ENCODE measurements around the gene ZBTB44.

ZBTB44 gene

GRCh38 chr11:130209128-130209932 lies 105.4 kb downstream of the ZBTB44 start:
- Histone ChIP-seq H3K9me3 (ENCODE audit: control insufficient read depth, low read length) (no peaks in the 10 kb centered on the region), H3K9ac (ENCODE audit: low read length) (no peak overlapping the region), H3K4me1 (ENCODE audit: control insufficient read depth, insufficient read depth, low read length) (peaks cover 5% of the 10 kb centered on the region), H3K4me3 (ENCODE audit: low read length) (no peak overlapping the region), H3K36me3 (ENCODE audit: control insufficient read depth, insufficient read depth, low read length) (no peaks in the 10 kb centered on the region), H3K27me3 (ENCODE audit: control insufficient read depth, insufficient read depth, low read length) (no peaks in the 10 kb centered on the region)

GRCh38 chr11:130208241-130209127 lies 106.2 kb downstream of the ZBTB44 start:
- no peaks in the 10 kb centered on the region for H3K36me3 ChIP-seq (ENCODE audit: control insufficient read depth, insufficient read depth, low read length)
- no peaks in the 10 kb centered on the region for H3K27me3 ChIP-seq (ENCODE audit: control insufficient read depth, insufficient read depth, low read length)
- peaks cover 4% of the 10 kb centered on the region for H3K4me1 ChIP-seq (ENCODE audit: control insufficient read depth, insufficient read depth, low read length)
- H3K4me3 ChIP-seq (ENCODE audit: low read length) = no peak overlapping the region
- H3K9me3 ChIP-seq (ENCODE audit: control insufficient read depth, low read length) = no peaks in the 10 kb centered on the region
- no peak overlapping the region for H3K9ac ChIP-seq (ENCODE audit: low read length)

- no peak overlapping the region for H3K9ac ChIP-seq (ENCODE audit: low read length)
- no peaks in the 10 kb centered on the region for H3K4me1 ChIP-seq (ENCODE audit: control insufficient read depth, insufficient read depth, low read length)
- no peaks in the 10 kb centered on the region for H3K36me3 ChIP-seq (ENCODE audit: control insufficient read depth, insufficient read depth, low read length)
Measured at GRCh38 chr11:130206141-130206540, 108.6 kb downstream of the ZBTB44 start.

GRCh38 chr11:130204703-130205095 lies 110.0 kb downstream of the ZBTB44 start:
- H3K36me3 ChIP-seq (ENCODE audit: control insufficient read depth, insufficient read depth, low read length) = peaks cover 14% of the 10 kb centered on the region

More at GRCh38 chr11:130206141-130206540, 108.6 kb downstream of the ZBTB44 start:
- no peak overlapping the region for H3K4me3 ChIP-seq (ENCODE audit: low read length)
- no peaks in the 10 kb centered on the region for H3K27me3 ChIP-seq (ENCODE audit: control insufficient read depth, insufficient read depth, low read length)
- H3K9me3 ChIP-seq (ENCODE audit: control insufficient read depth, low read length) = no peaks in the 10 kb centered on the region

GRCh38 chr11:130203766-130204702 lies 110.7 kb downstream of the ZBTB44 start:
- Histone ChIP-seq H3K36me3 (ENCODE audit: control insufficient read depth, insufficient read depth, low read length) (peaks cover 21% of the 10 kb centered on the region), H3K9me3 (ENCODE audit: control insufficient read depth, low read length) (no peaks in the 10 kb centered on the region), H3K4me1 (ENCODE audit: control insufficient read depth, insufficient read depth, low read length) (no peaks in the 10 kb centered on the region)

More at GRCh38 chr11:130204703-130205095, 110.0 kb downstream of the ZBTB44 start:
- H3K27me3 ChIP-seq (ENCODE audit: control insufficient read depth, insufficient read depth, low read length) = no peaks in the 10 kb centered on the region
- no peak overlapping the region for H3K9ac ChIP-seq (ENCODE audit: low read length)
- H3K4me1 ChIP-seq (ENCODE audit: control insufficient read depth, insufficient read depth, low read length) = no peaks in the 10 kb centered on the region
- no peaks in the 10 kb centered on the region for H3K9me3 ChIP-seq (ENCODE audit: control insufficient read depth, low read length)
- H3K4me3 ChIP-seq (ENCODE audit: low read length) = no peak overlapping the region

GRCh38 chr11:130202818-130203689 lies 111.7 kb downstream of the ZBTB44 start:
- Histone ChIP-seq H3K27me3 (ENCODE audit: control insufficient read depth, insufficient read depth, low read length) (no peaks in the 10 kb centered on the region), H3K4me3 (ENCODE audit: low read length) (no peak overlapping the region)

More at GRCh38 chr11:130203766-130204702, 110.7 kb downstream of the ZBTB44 start:
- H3K4me3 ChIP-seq (ENCODE audit: low read length) = no peak overlapping the region
- no peak overlapping the region for H3K9ac ChIP-seq (ENCODE audit: low read length)
- H3K27me3 ChIP-seq (ENCODE audit: control insufficient read depth, insufficient read depth, low read length) = no peaks in the 10 kb centered on the region

GRCh38 chr11:130202009-130202817 lies 112.5 kb downstream of the ZBTB44 start:
- H3K4me1 ChIP-seq (ENCODE audit: control insufficient read depth, insufficient read depth, low read length) = no peaks in the 10 kb centered on the region
- H3K4me3 ChIP-seq (ENCODE audit: low read length) = no peak overlapping the region
- no peaks in the 10 kb centered on the region for H3K27me3 ChIP-seq (ENCODE audit: control insufficient read depth, insufficient read depth, low read length)
- no peaks in the 10 kb centered on the region for H3K9me3 ChIP-seq (ENCODE audit: control insufficient read depth, low read length)
- no peak overlapping the region for H3K9ac ChIP-seq (ENCODE audit: low read length)
- peaks cover 22% of the 10 kb centered on the region for H3K36me3 ChIP-seq (ENCODE audit: control insufficient read depth, insufficient read depth, low read length)

More at GRCh38 chr11:130202818-130203689, 111.7 kb downstream of the ZBTB44 start:
- Histone ChIP-seq H3K4me1 (ENCODE audit: control insufficient read depth, insufficient read depth, low read length) (no peaks in the 10 kb centered on the region), H3K36me3 (ENCODE audit: control insufficient read depth, insufficient read depth, low read length) (peaks cover 21% of the 10 kb centered on the region), H3K9ac (ENCODE audit: low read length) (no peak overlapping the region), H3K9me3 (ENCODE audit: control insufficient read depth, low read length) (no peaks in the 10 kb centered on the region)

GRCh38 chr11:130201026-130201425 lies 113.7 kb downstream of the ZBTB44 start:
- Histone ChIP-seq H3K4me3 (ENCODE audit: low read length) (no peak overlapping the region), H3K27me3 (ENCODE audit: control insufficient read depth, insufficient read depth, low read length) (no peaks in the 10 kb centered on the region), H3K9me3 (ENCODE audit: control insufficient read depth, low read length) (no peaks in the 10 kb centered on the region), H3K4me1 (ENCODE audit: control insufficient read depth, insufficient read depth, low read length) (no peaks in the 10 kb centered on the region), H3K9ac (ENCODE audit: low read length) (no peak overlapping the region), H3K36me3 (ENCODE audit: control insufficient read depth, insufficient read depth, low read length) (peaks cover 31% of the 10 kb centered on the region)

- Histone ChIP-seq H3K36me3 (ENCODE audit: control insufficient read depth, insufficient read depth, low read length) (peaks cover 31% of the 10 kb centered on the region), H3K9me3 (ENCODE audit: control insufficient read depth, low read length) (no peaks in the 10 kb centered on the region), H3K27me3 (ENCODE audit: control insufficient read depth, insufficient read depth, low read length) (no peaks in the 10 kb centered on the region), H3K9ac (ENCODE audit: low read length) (no peak overlapping the region), H3K4me1 (ENCODE audit: control insufficient read depth, insufficient read depth, low read length) (no peaks in the 10 kb centered on the region), H3K4me3 (ENCODE audit: low read length) (no peak overlapping the region)
Measured at GRCh38 chr11:130199792-130200191, 114.9 kb downstream of the ZBTB44 start.

- no peaks in the 10 kb centered on the region for H3K4me1 ChIP-seq (ENCODE audit: control insufficient read depth, insufficient read depth, low read length)
- H3K4me3 ChIP-seq (ENCODE audit: low read length) = no peak overlapping the region
- no peaks in the 10 kb centered on the region for H3K27me3 ChIP-seq (ENCODE audit: control insufficient read depth, insufficient read depth, low read length)
- H3K9me3 ChIP-seq (ENCODE audit: control insufficient read depth, low read length) = no peaks in the 10 kb centered on the region
- H3K9ac ChIP-seq (ENCODE audit: low read length) = no peak overlapping the region
- H3K36me3 ChIP-seq (ENCODE audit: control insufficient read depth, insufficient read depth, low read length) = peaks cover 31% of the 10 kb centered on the region
Measured at GRCh38 chr11:130198964-130199363, 115.8 kb downstream of the ZBTB44 start.

Data from mucosa of stomach (tissue), 1 donor.